IMR-90 (cell line): Measurements from ENCODE around the gene INTS11. TPM values are rescaled to one million over a fixed set of nuclear protein-coding genes. Genes with fewer than 3 reads are reported as not detected.
A peak's percentile ranks its signal among the peaks of the same experiment; 100 is the strongest.

Experiments
- ATAC-seq: fragments of 200-7000 bp; cut with Tn5 transposase; 2 replicates; pipeline ENCODE4 v1.9.1; 2020; ENCODE audit warnings: low read depth, mild to moderate bottlenecking, moderate library complexity
- BruUV-seq: library from RNA; stranded (reverse); fragments of 400-500 nt; replicated peaks from 2 replicates; lab custom pipeline; 2021; lab: Mats Ljungman, UMichigan
- CTCF ChIA-PET: fragments of 300-600 bp; formaldehyde crosslinking; extraction: SDS; loops from one replicate; lab custom pipeline; 2021; ENCODE audit warnings: antibody characterized with exemption; lab: Yijun Ruan, JAX
- POLR2A ChIA-PET: fragments of 300-600 bp; sonication (Branson Sonifier 250); formaldehyde crosslinking; loops from one replicate; lab custom pipeline; 2022; ENCODE audit warnings: antibody characterized with exemption; ENCODE audit not compliant: unreplicated experiment; lab: Charles Lee
- DNase-seq: peaks from one replicate; pipeline ENCODE4 v3.0.0; 2013
- H2AFZ ChIP-seq: replicated peaks from 2 replicates; pipeline ENCODE3; 2013; ENCODE audit warnings: low read length, mild to moderate bottlenecking; ENCODE audit not compliant: poor library complexity
- H2AK5ac ChIP-seq: 2 replicates; pipeline ENCODE4 v1.6.1; 2013; ENCODE audit warnings: low read depth, low read length, inconsistent platforms
- H2AK9ac ChIP-seq: replicated peaks from 2 replicates; pipeline ENCODE3; 2013; ENCODE audit warnings: mild to moderate bottlenecking, low read depth, low read length, moderate library complexity; ENCODE audit not compliant: poor library complexity
- H2BK120ac ChIP-seq: 2 replicates; pipeline ENCODE4 v1.6.1; 2013; ENCODE audit warnings: low read depth, low read length, inconsistent platforms
- H2BK15ac ChIP-seq: 3 replicates; pipeline ENCODE4 v1.6.1; 2013; ENCODE audit warnings: low read depth, low read length, inconsistent platforms
- H2BK20ac ChIP-seq: 2 replicates; pipeline ENCODE4 v1.6.1; 2013; ENCODE audit warnings: low read depth, mild to moderate bottlenecking, inconsistent platforms, low read length, moderate library complexity
- H2BK5ac ChIP-seq: 2 replicates; pipeline ENCODE4 v1.6.1; 2013; ENCODE audit warnings: mild to moderate bottlenecking, low read depth, low read length, inconsistent platforms; ENCODE audit not compliant: poor library complexity, severe bottlenecking
- H3K14ac ChIP-seq: replicated peaks from 2 replicates; pipeline ENCODE4 v1.6.1; 2013; ENCODE audit warnings: low read depth, low read length, inconsistent platforms
- H3K18ac ChIP-seq: 2 replicates; pipeline ENCODE4 v1.6.1; 2013; ENCODE audit warnings: low read depth, low read length, control low read depth
- H3K23ac ChIP-seq: 2 replicates; pipeline ENCODE4 v1.6.1; 2013; ENCODE audit warnings: low read depth, low read length, inconsistent platforms
- H3K27ac ChIP-seq: 2 replicates; pipeline ENCODE4 v1.5.1; 2013; ENCODE audit warnings: mild to moderate bottlenecking, control low read depth, low read length; ENCODE audit not compliant: insufficient read depth
- H3K27me3 ChIP-seq: 2 replicates; pipeline ENCODE4 v1.6.1; 2013; ENCODE audit warnings: low read length; ENCODE audit not compliant: control insufficient read depth, insufficient read depth
- H3K36me3 ChIP-seq: 2 replicates; pipeline ENCODE4 v1.6.1; 2013; ENCODE audit warnings: low read length, mixed read lengths; ENCODE audit not compliant: control insufficient read depth, insufficient read depth
- H3K4ac ChIP-seq: 2 replicates; pipeline ENCODE4 v1.6.1; 2013; ENCODE audit warnings: low read depth, low read length, inconsistent platforms
- H3K4me1 ChIP-seq: 2 replicates; pipeline ENCODE4 v1.6.1; 2013; ENCODE audit warnings: low read length, mixed read lengths; ENCODE audit not compliant: control insufficient read depth, insufficient read depth
- H3K4me2 ChIP-seq: 2 replicates; pipeline ENCODE4 v1.6.1; 2013; ENCODE audit warnings: low read depth, mild to moderate bottlenecking, control low read depth, low read length, moderate library complexity
- H3K4me3 ChIP-seq: 2 replicates; pipeline ENCODE4 v1.5.1; 2013; ENCODE audit warnings: low read depth, mild to moderate bottlenecking, control low read depth, low read length, moderate library complexity; ENCODE audit not compliant: insufficient read depth
- H3K56ac ChIP-seq: 2 replicates; pipeline ENCODE4 v1.6.1; 2013; ENCODE audit warnings: low read length, inconsistent platforms; ENCODE audit not compliant: insufficient read depth; ENCODE audit errors: extremely low read depth
- H3K79me1 ChIP-seq, 2 experiments: 2 replicates each; pipeline ENCODE4 v1.6.1; 2013; ENCODE audit warnings: low read length in 2 of 2, inconsistent platforms in 1 of 2, low read depth in 1 of 2
- H3K9ac ChIP-seq: 2 replicates; pipeline ENCODE4 v1.6.1; 2013; ENCODE audit warnings: low read depth, low read length, control low read depth
- H3K9me1 ChIP-seq: 2 replicates; pipeline ENCODE4 v1.6.1; 2013; ENCODE audit warnings: low read length, inconsistent platforms; ENCODE audit not compliant: insufficient read depth
- H3K9me3 ChIP-seq: 2 replicates; pipeline ENCODE4 v1.6.1; 2013; ENCODE audit warnings: low read length; ENCODE audit not compliant: control insufficient read depth, insufficient read depth
- H4K20me1 ChIP-seq: 2 replicates; pipeline ENCODE4 v1.6.1; 2013; ENCODE audit warnings: low read length, inconsistent platforms; ENCODE audit not compliant: insufficient read depth
- H4K5ac ChIP-seq: 2 replicates; pipeline ENCODE4 v1.6.1; 2013; ENCODE audit warnings: mild to moderate bottlenecking, low read depth, low read length, control low read depth
- H4K8ac ChIP-seq, 2 experiments: 2 replicates each; pipeline ENCODE4 v1.6.1; 2013; ENCODE audit warnings: low read depth in 2 of 2, low read length in 2 of 2, control low read depth in 1 of 2, inconsistent platforms in 1 of 2
- H4K91ac ChIP-seq: 2 replicates; pipeline ENCODE4 v1.6.1; 2013; ENCODE audit warnings: low read depth, low read length, inconsistent platforms; ENCODE audit not compliant: insufficient read depth
- BHLHE40 ChIP-seq: fragments of 150-350 bp; IDR thresholded peaks from 2 replicates; pipeline ENCODE4 v1.6.1; 2016; ENCODE audit warnings: mild to moderate bottlenecking, low read depth, low read length
- CEBPB ChIP-seq: IDR thresholded peaks from 2 replicates; pipeline ENCODE4 v1.6.1; 2012; ENCODE audit warnings: low read depth, low read length, improper control_type of control experiment
- CHD1 ChIP-seq: IDR thresholded peaks from 2 replicates; pipeline ENCODE4 v1.6.1; 2012; ENCODE audit warnings: low read depth, low read length, improper control_type of control experiment
- CTCF ChIP-seq: conservative IDR thresholded peaks from 2 replicates; pipeline ENCODE4 v1.5.1; 2012; ENCODE audit warnings: mild to moderate bottlenecking, low read depth, low read length, improper control_type of control experiment
- ELK1 ChIP-seq: fragments of 150-350 bp; IDR thresholded peaks from 2 replicates; pipeline ENCODE4 v1.6.1; 2016; ENCODE audit warnings: low read depth, mild to moderate bottlenecking, low read length, moderate library complexity, borderline replicate concordance
- FOS ChIP-seq: fragments of 150-350 bp; IDR thresholded peaks from 2 replicates; pipeline ENCODE4 v1.6.1; 2016; ENCODE audit warnings: low read depth, low read length
- MAFK ChIP-seq: IDR thresholded peaks from 2 replicates; pipeline ENCODE4 v1.6.1; 2012; ENCODE audit warnings: low read depth, low read length, improper control_type of control experiment
- MAZ ChIP-seq: IDR thresholded peaks from 2 replicates; pipeline ENCODE4 v1.6.1; 2012; ENCODE audit warnings: low read depth, mild to moderate bottlenecking, low read length, improper control_type of control experiment, moderate library complexity, borderline replicate concordance
- MXI1 ChIP-seq: IDR thresholded peaks from 2 replicates; pipeline ENCODE4 v1.6.1; 2012; ENCODE audit warnings: low read depth, mild to moderate bottlenecking, low read length, moderate library complexity, borderline replicate concordance
- NFE2L2 ChIP-seq: fragments of 150-350 bp; IDR thresholded peaks from 2 replicates; pipeline ENCODE4 v1.6.1; 2016; ENCODE audit warnings: low read depth, mild to moderate bottlenecking, low read length
- POLR2A ChIP-seq: IDR thresholded peaks from 2 replicates; pipeline ENCODE4 v1.6.1; 2012; ENCODE audit warnings: mild to moderate bottlenecking, low read depth, low read length
- RAD21 ChIP-seq: IDR thresholded peaks from 2 replicates; pipeline ENCODE4 v1.6.1; 2012; ENCODE audit warnings: low read length, improper control_type of control experiment
- RCOR1 ChIP-seq: IDR thresholded peaks from 2 replicates; pipeline ENCODE4 v1.6.1; 2012; ENCODE audit warnings: mild to moderate bottlenecking, low read length, improper control_type of control experiment; ENCODE audit not compliant: insufficient replicate concordance
- RFX5 ChIP-seq: IDR thresholded peaks from 2 replicates; pipeline ENCODE4 v1.8.0; 2012; ENCODE audit warnings: low read depth, mild to moderate bottlenecking, low read length, moderate library complexity
- SMC3 ChIP-seq: fragments of 150-350 bp; IDR thresholded peaks from 2 replicates; pipeline ENCODE4 v1.6.1; 2016; ENCODE audit warnings: low read depth, mild to moderate bottlenecking, antibody characterized with exemption, low read length, moderate library complexity
- USF2 ChIP-seq: fragments of 150-350 bp; IDR thresholded peaks from 2 replicates; pipeline ENCODE4 v1.6.1; 2017; ENCODE audit warnings: mild to moderate bottlenecking, antibody characterized with exemption, low read length, low read depth
- WGBS, 2 experiments: methylation state at CpG; one replicate each; pipeline versions ENCODE4 v1.1.5 to v1.1.7; 2013; ENCODE audit warnings: missing lambda C conversion rate in 2 of 2; ENCODE audit not compliant: insufficient read length in 1 of 2; ENCODE audit errors: extremely low coverage in 2 of 2; 5-methylcytosine and 5-hydroxymethylcytosine counted together
- dilution Hi-C: fragments of 300-500 bp; cut with HindIII; formaldehyde crosslinking; loops from one replicate; pipeline ENCODE4 v1.14.3; 2018; ENCODE audit warnings: low sequenced_read_pairs; ENCODE audit not compliant: unreplicated experiment
- in situ Hi-C: fragments of 300-500 bp; cut with MboI; formaldehyde crosslinking; loops from 3 replicates; pipeline ENCODE4 v1.14.3; 2019; ENCODE audit warnings: low sequenced_read_pairs, inconsistent platforms, mixed read lengths
- intact Hi-C: fragments of 100-400 bp; cut with micrococcal nuclease; formaldehyde crosslinking; loops from 2 replicates; pipeline ENCODE4 v1.10.0; 2022
- polyA plus RNA-seq, 3 experiments: library from polyadenylated mRNA; depleted of rRNA; stranded (reverse); fragments of >200 nt; gene quantifications; 2 replicates each; pipeline ENCODE4 v1.2.3, GENCODE V29; 2012; ENCODE audit warnings: low replicate concordance in 1 of 3
- total RNA-seq: library from RNA; depleted of rRNA; stranded (reverse); fragments of >200 nt; gene quantifications from 2 replicates; pipeline ENCODE4 v1.2.3, GENCODE V29; 2012

Gene INTS11
- total and polyA plus RNA-seq, 2 of the 4 experiments (the other 2 are of a cell fraction): 56.1 to 123 TPM

- Histone ChIP-seq H2AK9ac (no peak overlapping the region), H3K4me3 (no peak overlapping the region), H3K4me1 (peaks cover 9% of the 10 kb centered on the region), H3K4ac (no peak overlapping the region), H2BK15ac (no peak overlapping the region), H3K9me3 (no peaks in the 10 kb centered on the region), H3K14ac (no peak overlapping the region), H2AK5ac (no peak overlapping the region), H2AFZ (peak overlapping the region; percentile 43), H3K4me2 (no peak overlapping the region), H2BK20ac (no peak overlapping the region), H2BK120ac (no peak overlapping the region), H3K9ac (no peak overlapping the region), H3K9me1 (no peaks in the 10 kb centered on the region), H2BK5ac (no peak overlapping the region), H4K5ac (no peak overlapping the region), H3K18ac (no peak overlapping the region), H4K20me1 (peaks cover 49% of the 10 kb centered on the region), H3K79me1 (peaks cover 16 to 55% of the 10 kb centered on the region in 2 experiments), H3K27ac (no peak overlapping the region), H3K23ac (no peak overlapping the region), H3K56ac (no peak overlapping the region), H3K27me3 (no peaks in the 10 kb centered on the region), H3K36me3 (peaks cover 62% of the 10 kb centered on the region), H4K8ac (no peak overlapping the region), H4K91ac (no peak overlapping the region)
- POLR2A ChIA-PET: no interaction called here
- no peak for DNase-seq
- WGBS, 2 experiments: 96% methylated on average over 22 of the region's 37 CpGs; no CpG with 5 or more reads in 1 of the 2 experiments
- ATAC-seq: no peak
- intact Hi-C loops (no loop called here), dilution Hi-C loops (no loop called here), in situ Hi-C loops (no loop called here)
- TF ChIP-seq MAZ: no peak
- no peak for TF ChIP-seq BHLHE40
- no peak for TF ChIP-seq SMC3
- no peak for TF ChIP-seq CEBPB
- TF ChIP-seq FOS: no peak
- TF ChIP-seq RFX5: no peak
- TF ChIP-seq RAD21: no peak
- no peak for TF ChIP-seq USF2
- TF ChIP-seq POLR2A: no peak
- no peak for TF ChIP-seq MAFK
- no peak for TF ChIP-seq NFE2L2
- no peak for TF ChIP-seq CTCF
- TF ChIP-seq CHD1: no peak
- TF ChIP-seq MXI1: no peak
- no peak for TF ChIP-seq ELK1
- TF ChIP-seq RCOR1: no peak
- CTCF ChIA-PET: no interaction called here
- no TSS peak for BruUV-seq
Measured at GRCh38 chr1:1313500-1314236, 10.8 kb downstream of the INTS11 start.
